SJSA1 (cell line): Measurements from ENCODE around the gene TUBB2A. TPM values are rescaled to one million over a fixed set of nuclear protein-coding genes. Genes with fewer than 3 reads are reported as not detected.
"Not testable (repeated sequence)": the region's sequence is repeated elsewhere in the genome, so short reads cannot be mapped to it uniquely, and the experiment has no call there.

Source experiments
- DNase-seq, 2 experiments: peaks; one replicate each; pipeline ENCODE4 v3.0.0-alpha.2; 2015 to 2020; ENCODE audit warnings: low spot score in 2 of 2, low read depth in 1 of 2
- H3K27ac ChIP-seq: fragments of 250-450 bp; sonication (Bioruptor Pico); 2 replicates; pipeline ENCODE4 v1.5.1; 2020; ENCODE audit warnings: mild to moderate bottlenecking, moderate library complexity
- H3K27me3 ChIP-seq: fragments of 250-450 bp; sonication (Bioruptor Pico); replicated peaks from 2 replicates; pipeline ENCODE4 v1.5.1; 2020; ENCODE audit warnings: mild to moderate bottlenecking, moderate library complexity
- H3K36me3 ChIP-seq: fragments of 250-450 bp; sonication (Bioruptor Pico); 2 replicates; pipeline ENCODE4 v1.5.1; 2020; ENCODE audit warnings: mild to moderate bottlenecking
- H3K4me1 ChIP-seq: fragments of 250-450 bp; sonication (Bioruptor Pico); replicated peaks from 2 replicates; pipeline ENCODE4 v1.6.1; 2021; ENCODE audit warnings: mild to moderate bottlenecking
- H3K4me3 ChIP-seq: fragments of 250-450 bp; sonication (Bioruptor Pico); 2 replicates; pipeline ENCODE4 v1.5.1; 2020; ENCODE audit warnings: mild to moderate bottlenecking
- H3K9me3 ChIP-seq: fragments of 250-450 bp; sonication (Bioruptor Pico); replicated peaks from 2 replicates; pipeline ENCODE4 v1.5.1; 2020; ENCODE audit warnings: mild to moderate bottlenecking
- total RNA-seq: library from RNA; depleted of rRNA; stranded (reverse); fragments of >200 nt; shearing (Covaris generic); gene quantifications from 2 replicates; pipeline ENCODE4 v1.2.3, GENCODE V29; 2014

The TUBB2A gene
- total RNA-seq, 1 experiment from 2014 or later: 289 TPM

DNA sequence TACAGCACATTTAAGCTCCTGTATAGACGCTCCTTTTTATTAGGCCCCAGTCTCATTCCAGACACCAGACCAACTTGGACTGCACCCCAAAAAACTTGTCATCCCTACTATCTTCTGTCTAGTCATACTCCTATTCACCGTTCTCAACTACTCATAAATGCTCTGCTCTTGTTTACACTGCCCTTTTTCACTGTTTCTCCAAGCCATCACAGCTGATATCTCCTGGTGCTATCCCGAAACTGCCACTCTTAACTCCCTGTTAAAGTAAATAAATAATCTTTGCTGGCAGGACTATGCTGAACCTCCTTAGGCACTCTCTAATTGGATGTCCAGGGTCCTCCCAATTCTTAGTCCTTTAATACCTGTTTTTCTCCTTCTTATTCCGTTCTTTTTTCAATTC is 15.4 kb upstream of the TUBB2A start:
- H3K36me3 ChIP-seq, H3K9me3 ChIP-seq, H3K27ac ChIP-seq, DNase-seq, H3K27me3 ChIP-seq, H3K4me3 ChIP-seq: not testable (repeated sequence)
- H3K4me1 ChIP-seq: peaks cover 20% of the 10 kb centered on the region

DNA sequence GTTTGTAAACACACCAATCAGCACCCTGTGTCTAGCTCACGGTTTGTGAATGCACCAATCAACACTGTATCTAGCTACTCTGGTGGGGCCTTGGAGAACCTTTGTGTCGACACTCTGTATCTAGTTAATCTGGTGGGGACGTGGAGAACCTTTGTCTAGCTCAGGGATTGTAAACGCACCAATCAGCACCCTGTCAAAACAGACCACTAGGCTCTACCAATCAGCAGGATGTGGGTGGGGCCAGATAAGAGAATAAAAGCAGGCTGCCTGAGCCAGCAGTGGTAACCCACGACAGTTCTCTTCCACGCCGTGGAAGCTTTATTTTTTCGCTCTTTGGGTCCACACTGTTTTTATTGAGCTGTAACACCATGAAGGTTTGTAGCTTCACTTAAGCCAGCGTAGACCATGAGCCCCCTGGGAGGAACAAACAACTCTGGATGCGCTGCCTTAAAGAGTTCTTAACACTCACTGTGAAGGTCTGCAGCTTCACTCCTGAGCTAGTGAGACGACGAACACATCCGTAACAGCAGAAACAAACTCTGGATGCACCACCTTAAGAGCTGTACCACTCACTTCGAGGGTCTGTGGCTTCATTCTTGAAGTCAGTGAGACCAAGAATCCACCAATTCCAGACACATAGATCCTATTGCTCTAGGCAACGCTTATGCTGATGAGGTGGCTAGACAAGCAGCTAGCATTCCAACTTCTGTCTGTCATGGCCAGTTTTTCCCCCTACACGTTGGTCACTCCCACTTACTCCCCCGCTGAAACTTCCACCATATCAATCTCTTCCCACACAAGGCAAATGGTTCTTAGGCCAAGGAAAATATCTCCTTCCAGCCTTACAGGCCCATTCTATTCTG is 14.2 kb upstream of the TUBB2A start:
- H3K27ac ChIP-seq, H3K36me3 ChIP-seq, DNase-seq, H3K27me3 ChIP-seq, H3K9me3 ChIP-seq, H3K4me3 ChIP-seq: not testable (repeated sequence)
- H3K4me1 ChIP-seq: peaks cover 19% of the 10 kb centered on the region

DNA sequence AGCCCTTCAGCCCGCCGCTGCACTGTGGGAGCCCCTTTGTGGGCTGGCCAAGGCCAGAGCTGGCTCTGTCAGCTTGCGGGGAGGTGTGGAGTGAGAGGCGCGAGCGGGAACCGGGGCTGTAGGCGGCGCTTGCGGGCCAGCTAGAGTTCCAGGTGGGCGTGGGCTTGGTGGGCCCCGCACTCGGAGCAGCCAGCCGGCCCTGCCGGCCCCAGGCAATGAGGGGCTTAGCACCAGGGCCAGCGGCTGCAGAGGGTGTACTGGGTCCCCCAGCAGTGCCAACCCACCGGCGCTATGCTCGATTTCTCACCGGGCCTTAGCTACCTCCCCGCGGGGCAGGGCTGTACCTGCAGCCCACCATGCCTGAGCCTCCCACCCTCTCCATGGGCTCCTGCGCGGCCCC is 13.3 kb upstream of the TUBB2A start:
- not testable (repeated sequence) for H3K4me3 ChIP-seq, H3K9me3 ChIP-seq, H3K36me3 ChIP-seq, DNase-seq, H3K27ac ChIP-seq, H3K27me3 ChIP-seq
- peaks cover 25% of the 10 kb centered on the region for H3K4me1 ChIP-seq

DNA sequence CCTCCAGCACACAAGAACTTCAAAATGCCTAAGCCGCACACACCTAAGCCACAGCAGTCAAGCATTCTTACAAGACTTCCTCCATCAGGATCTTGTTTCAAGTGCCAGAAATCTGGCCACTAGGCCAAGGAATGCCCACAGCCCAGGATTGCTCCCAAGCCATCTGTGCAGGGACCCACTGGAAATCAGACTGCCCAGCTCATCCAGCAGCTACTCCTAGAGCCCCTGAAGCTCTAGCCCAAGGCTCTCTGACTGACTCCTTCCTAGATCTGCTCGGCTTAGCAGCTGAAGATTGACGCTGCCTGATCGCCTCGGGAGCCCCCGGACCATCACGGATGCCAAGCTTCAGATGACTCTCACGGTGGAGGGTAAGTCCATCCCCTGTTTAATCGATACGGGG is 10.7 kb upstream of the TUBB2A start:
- H3K36me3 ChIP-seq, H3K27ac ChIP-seq, H3K9me3 ChIP-seq, DNase-seq, H3K27me3 ChIP-seq, H3K4me3 ChIP-seq: not testable (repeated sequence)
- peaks cover 36% of the 10 kb centered on the region for H3K4me1 ChIP-seq

DNA sequence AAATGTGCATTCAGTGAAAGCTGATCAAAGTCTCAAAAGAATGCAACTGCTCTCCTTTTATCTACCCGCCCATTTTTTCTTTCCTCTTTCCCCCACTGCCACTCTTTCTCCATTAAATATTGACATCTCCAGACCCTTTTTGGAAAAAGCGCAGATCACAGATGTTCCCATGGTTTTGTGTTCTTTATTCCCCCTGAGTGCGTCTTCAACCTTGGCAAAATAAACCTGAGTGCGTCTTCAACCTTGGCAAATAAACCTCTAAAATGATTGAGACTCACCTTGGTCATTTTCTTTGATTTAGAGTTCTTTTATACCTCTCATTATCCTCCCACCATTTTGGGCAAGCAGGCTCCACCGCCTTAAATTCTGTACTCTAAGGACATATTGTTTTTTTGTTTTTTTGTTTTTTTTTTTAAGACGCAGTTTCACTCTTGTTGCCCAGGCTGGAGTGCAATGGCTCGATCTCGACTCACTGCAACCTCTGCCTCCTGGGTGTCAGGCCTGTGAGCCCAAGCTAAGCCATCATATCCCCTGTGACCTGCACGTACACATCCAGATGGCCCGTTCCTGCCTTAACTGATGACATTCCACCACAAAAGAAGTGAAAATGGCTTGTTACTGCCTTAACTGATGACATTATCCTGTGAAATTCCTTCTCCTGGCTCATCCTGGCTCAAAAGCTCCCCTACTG is 9.3 kb upstream of the TUBB2A start:
- H3K36me3 ChIP-seq, H3K27me3 ChIP-seq, H3K9me3 ChIP-seq, H3K4me3 ChIP-seq, DNase-seq: not testable (repeated sequence)
- Histone ChIP-seq H3K27ac (peak overlapping the region; percentile 49), H3K4me1 (peaks cover 40% of the 10 kb centered on the region)

DNA sequence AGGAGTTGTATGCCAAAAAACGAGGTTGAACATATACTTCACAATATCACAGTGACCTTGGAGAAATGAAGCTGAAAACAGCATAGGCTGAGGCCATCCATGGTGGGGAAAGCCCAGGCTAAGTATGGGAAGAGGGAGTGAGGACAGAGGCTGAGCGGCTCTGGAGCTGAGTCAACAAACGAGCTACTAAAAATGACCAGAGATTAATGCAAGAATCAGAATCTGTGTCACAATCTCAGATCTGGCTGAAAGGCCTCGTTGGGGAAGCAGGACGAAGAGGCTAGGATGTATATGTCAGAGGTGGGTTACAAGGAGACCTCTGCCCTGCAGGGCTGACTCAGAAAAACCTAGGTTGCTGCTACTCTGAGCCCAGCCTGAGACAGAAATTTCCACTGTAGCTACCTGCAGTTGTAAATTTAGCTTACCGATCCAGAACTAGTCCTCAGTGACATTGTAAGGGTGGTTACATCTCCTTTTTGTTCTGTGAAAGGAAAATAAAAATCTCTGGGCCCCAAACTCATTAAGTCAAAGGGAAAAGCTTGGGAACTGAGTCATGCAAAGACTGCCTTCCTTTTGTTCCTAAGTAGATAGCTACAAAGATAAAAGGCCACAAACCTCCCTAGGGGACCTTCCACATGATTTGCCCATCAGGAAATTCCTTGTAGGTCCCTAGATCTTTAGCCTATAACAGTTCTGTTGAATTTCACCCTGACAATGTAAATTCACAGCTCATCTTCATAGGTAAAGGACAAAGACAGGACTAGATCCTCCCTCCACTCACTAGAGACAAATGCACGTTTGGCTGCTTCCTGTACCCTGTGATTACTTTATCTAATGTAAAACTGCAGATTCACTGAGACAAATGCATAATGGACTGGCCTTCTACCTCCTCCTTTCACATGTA is 8.5 kb upstream of the TUBB2A start:
- Histone ChIP-seq H3K36me3 (no peaks in the 10 kb centered on the region), H3K4me3 (no peak overlapping the region), H3K4me1 (peaks cover 40% of the 10 kb centered on the region), H3K27ac (peak overlapping the region; percentile 49), H3K27me3 (no peaks in the 10 kb centered on the region), H3K9me3 (no peaks in the 10 kb centered on the region)
- peak in 1 of 2 experiments; percentile 81 for DNase-seq

GRCh38 chr6:3164388-3164787 is 7.0 kb upstream of the TUBB2A start:
- no peaks in the 10 kb centered on the region for H3K36me3 ChIP-seq
- H3K27ac ChIP-seq: no peak overlapping the region
- H3K4me1 ChIP-seq: peaks cover 37% of the 10 kb centered on the region
- H3K27me3 ChIP-seq: no peaks in the 10 kb centered on the region
- no peaks in the 10 kb centered on the region for H3K9me3 ChIP-seq
- H3K4me3 ChIP-seq: no peak overlapping the region
- DNase-seq: no peak

DNA sequence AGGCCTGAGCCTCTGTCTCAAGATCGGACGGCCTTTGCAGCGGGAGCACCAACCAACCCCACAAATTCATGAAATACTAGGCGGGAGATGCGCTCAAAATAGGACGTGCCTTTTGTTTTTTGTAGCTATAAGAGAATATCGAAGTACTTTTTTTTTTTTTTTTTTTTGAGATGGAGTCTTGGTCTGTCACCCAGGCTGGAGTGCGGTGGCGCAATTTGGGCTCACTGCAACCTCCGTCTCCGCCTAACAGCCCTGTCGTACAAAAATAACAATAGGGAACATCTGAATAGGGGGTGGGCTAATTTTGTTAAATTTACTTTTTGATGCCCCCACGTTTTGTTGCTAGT is 5.9 kb upstream of the TUBB2A start:
- H3K9me3 ChIP-seq: no peaks in the 10 kb centered on the region
- no peaks in the 10 kb centered on the region for H3K27me3 ChIP-seq
- H3K4me3 ChIP-seq: peak overlapping the region; percentile 67
- no peaks in the 10 kb centered on the region for H3K36me3 ChIP-seq
- H3K27ac ChIP-seq: peak overlapping the region; percentile 19; the same call in 1 of the 2 replicates
- DNase-seq: peak in 1 of 2 experiments; percentile 50
- H3K4me1 ChIP-seq: peaks cover 37% of the 10 kb centered on the region

DNA sequence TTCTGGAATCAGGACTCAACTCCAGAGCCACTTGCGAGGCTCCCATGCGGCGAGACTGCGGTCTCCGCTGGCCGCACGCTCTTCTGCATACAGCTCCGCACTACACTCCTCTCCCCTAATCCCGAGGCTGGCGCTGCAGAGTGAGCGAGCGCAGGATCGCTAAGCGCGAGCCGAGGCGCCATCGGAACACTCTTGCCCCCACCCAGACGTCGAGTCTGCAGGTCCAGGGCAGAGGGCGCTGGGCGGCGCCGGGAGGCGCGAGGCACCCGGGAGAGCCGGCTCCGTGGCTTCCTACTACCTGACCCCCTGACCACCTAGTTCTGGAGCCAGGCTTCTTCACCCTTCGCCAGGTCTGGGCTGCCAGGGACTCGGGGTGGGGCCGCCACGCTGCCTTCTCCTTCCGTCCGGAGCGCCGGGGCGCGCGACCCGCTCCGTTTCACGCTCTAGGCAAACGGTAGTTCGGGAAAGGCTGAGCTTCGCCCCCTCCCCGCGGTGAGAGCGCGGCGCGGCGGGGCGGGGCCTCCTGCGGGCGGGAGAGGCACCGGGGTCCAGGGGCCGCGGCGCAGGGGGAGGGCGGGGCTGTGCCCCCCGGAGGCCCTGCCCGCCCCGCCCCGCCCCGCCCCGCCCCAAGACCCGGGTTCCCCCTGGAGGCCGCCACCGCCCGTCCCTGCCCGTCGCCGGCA is 5.4 kb upstream of the TUBB2A start:
- Histone ChIP-seq H3K27ac (peak overlapping the region; percentile 71), H3K36me3 (peaks cover under 1% of the 10 kb centered on the region; the same call in 1 of the 2 replicates), H3K9me3 (no peaks in the 10 kb centered on the region), H3K4me3 (peak overlapping the region; percentile 67), H3K4me1 (peaks cover 37% of the 10 kb centered on the region), H3K27me3 (no peaks in the 10 kb centered on the region)
- peak; percentile 79 to 85 for DNase-seq

DNA sequence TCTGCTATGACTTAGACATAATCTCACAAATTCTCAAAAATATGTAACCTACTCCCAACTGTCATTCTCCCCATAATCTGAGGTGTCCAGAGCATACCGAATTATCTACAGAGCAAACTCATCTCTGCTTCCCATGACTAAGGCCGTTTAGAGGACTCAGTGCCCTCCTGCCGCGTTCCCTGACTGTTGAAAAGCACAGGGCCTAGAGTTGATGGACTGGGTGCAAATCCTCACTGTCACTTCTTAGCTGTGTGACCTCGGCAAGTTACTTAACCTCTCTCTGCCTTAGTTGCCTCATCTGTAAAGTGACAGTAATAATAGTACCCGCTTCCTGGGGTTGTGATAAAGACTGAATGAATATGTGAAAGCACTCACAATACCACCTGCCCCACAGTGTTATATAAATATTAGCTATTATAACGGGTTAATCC is 4.7 kb upstream of the TUBB2A start:
- Histone ChIP-seq H3K4me1 (peaks cover 37% of the 10 kb centered on the region), H3K27me3 (no peaks in the 10 kb centered on the region), H3K4me3 (peak overlapping the region; percentile 67), H3K27ac (no peak overlapping the region), H3K36me3 (peaks cover 7% of the 10 kb centered on the region; the same call in 1 of the 2 replicates), H3K9me3 (no peaks in the 10 kb centered on the region)
- no peak for DNase-seq

- no peaks in the 10 kb centered on the region for H3K27me3 ChIP-seq
- H3K4me3 ChIP-seq: no peak overlapping the region
- no peak for DNase-seq
- peaks cover 17% of the 10 kb centered on the region for H3K4me1 ChIP-seq
- peaks cover 17% of the 10 kb centered on the region for H3K36me3 ChIP-seq
- no peak overlapping the region for H3K27ac ChIP-seq
- H3K9me3 ChIP-seq: no peaks in the 10 kb centered on the region
These were observed 2.7 kb upstream of the TUBB2A start for GRCh38 chr6:3159805-3160781.
